CD4-positive, CD25-positive, alpha-beta regulatory T cell (primary cell): ENCODE data around the gene TFDP3. TPM values are rescaled to one million over a fixed set of nuclear protein-coding genes. Genes with fewer than 3 reads are reported as not detected.

Experiments used
- ATAC-seq, 2 donors: fragments of 150-1000 bp; cut with Tn5 transposase; one replicate each; pipeline ENCODE4 v1.10.0; 2021; ENCODE audit warnings: low read depth in 2 of 2, moderate number of reproducible peaks in 2 of 2, moderate library complexity in 1 of 2
- DNase-seq, 3 donors: peaks; one replicate each; pipeline versions ENCODE4 v3.0.0 to v3.0.0-alpha.2; 2012 to 2022; ENCODE audit warnings: mixed read lengths in 1 of 3
- H3K27ac ChIP-seq: one replicate; pipeline ENCODE4 v1.7.0; 2013; ENCODE audit warnings: mild to moderate bottlenecking, low read length; ENCODE audit not compliant: insufficient read depth, poor library complexity, severe bottlenecking
- H3K27me3 ChIP-seq: one replicate; pipeline ENCODE4 v1.7.0; 2013; ENCODE audit warnings: low read length; ENCODE audit not compliant: control insufficient read depth, insufficient read depth
- H3K36me3 ChIP-seq: one replicate; pipeline ENCODE4 v1.7.0; 2013; ENCODE audit warnings: mild to moderate bottlenecking, low read length, moderate library complexity; ENCODE audit not compliant: control insufficient read depth, insufficient read depth
- H3K4me1 ChIP-seq: 2 replicates; pipeline ENCODE4 v1.7.0; 2013; ENCODE audit warnings: mild to moderate bottlenecking, low read length; ENCODE audit not compliant: insufficient read depth, control insufficient read depth, poor library complexity, severe bottlenecking
- H3K4me3 ChIP-seq: one replicate; pipeline ENCODE4 v1.7.0; 2013; ENCODE audit warnings: low read depth, mild to moderate bottlenecking, low read length, moderate library complexity
- H3K9me3 ChIP-seq, 2 experiments: 1 replicate in 1 of 2; 2 replicates in 1 of 2; pipeline ENCODE4 v1.7.0; 2013; ENCODE audit warnings: low read length in 2 of 2, mild to moderate bottlenecking in 1 of 2, moderate library complexity in 1 of 2; ENCODE audit not compliant: control insufficient read depth in 2 of 2
- H3K27ac Mint-ChIP-seq, 3 donors: one replicate each; pipeline ENCODE4 v1.8.0; 2020 to 2022; ENCODE audit warnings: mild to moderate bottlenecking in 3 of 3, mixed read lengths in 3 of 3, moderate library complexity in 2 of 3
- H3K27me3 Mint-ChIP-seq: one replicate; pipeline ENCODE4 v1.8.0; 2022; ENCODE audit warnings: mild to moderate bottlenecking, mixed read lengths
- H3K36me3 Mint-ChIP-seq: one replicate; pipeline ENCODE4 v1.8.0; 2020; ENCODE audit warnings: mixed read lengths
- H3K4me1 Mint-ChIP-seq, 4 donors: one replicate each; pipeline ENCODE4 v1.8.0; 2020 to 2022; ENCODE audit warnings: mixed read lengths in 4 of 4, mild to moderate bottlenecking in 1 of 4
- H3K4me3 Mint-ChIP-seq, 4 donors: one replicate each; pipeline ENCODE4 v1.8.0; 2020 to 2022; ENCODE audit warnings: mild to moderate bottlenecking in 4 of 4, mixed read lengths in 4 of 4, moderate library complexity in 3 of 4
- H3K9me3 Mint-ChIP-seq, 7 donors: one replicate each; pipeline ENCODE4 v1.8.0; 2020 to 2022; ENCODE audit warnings: mixed read lengths in 7 of 7, mild to moderate bottlenecking in 3 of 7, moderate library complexity in 2 of 7
- polyA plus RNA-seq, 4 donors: library from polyadenylated mRNA; unstranded; fragments of 300-500 nt; fragmentation: Illumina TruSeq; gene quantifications; one replicate each; pipeline ENCODE4 v1.2.3, GENCODE V29; 2021
- total RNA-seq: library from RNA; stranded (reverse); gene quantifications from one replicate; pipeline ENCODE4 v1.2.3, GENCODE V29; 2022

Gene TFDP3
- total and polyA plus RNA-seq, 5 donors from 2014 or later: not detected

GRCh38 chrX:133185119-133185518, 33.0 kb downstream of the TFDP3 start:
- Histone ChIP-seq H3K27ac (no peak overlapping the region), H3K27me3 (no peaks in the 10 kb centered on the region), H3K4me1 (no peaks in the 10 kb centered on the region), H3K9me3 (no peaks in the 10 kb centered on the region), H3K36me3 (no peaks in the 10 kb centered on the region), H3K4me3 (no peak overlapping the region)
- Mint-ChIP-seq H3K36me3 (no peaks in the 10 kb centered on the region), H3K9me3 (no peaks in the 10 kb centered on the region), H3K4me3 (no peak overlapping the region), H3K4me1 (no peaks in the 10 kb centered on the region), H3K27ac (no peak overlapping the region), H3K27me3 (no peaks in the 10 kb centered on the region)
- DNase-seq: no peak
- no peak for ATAC-seq

- Histone ChIP-seq H3K4me3 (no peak overlapping the region), H3K36me3 (no peaks in the 10 kb centered on the region), H3K27me3 (no peaks in the 10 kb centered on the region), H3K9me3 (no peaks in the 10 kb centered on the region), H3K27ac (no peak overlapping the region), H3K4me1 (no peaks in the 10 kb centered on the region)
- H3K9me3 Mint-ChIP-seq: no peaks in the 10 kb centered on the region
- H3K36me3 Mint-ChIP-seq: no peaks in the 10 kb centered on the region
- DNase-seq (no peak), ATAC-seq (no peak)
- no peak overlapping the region for H3K4me3 Mint-ChIP-seq
- no peaks in the 10 kb centered on the region for H3K27me3 Mint-ChIP-seq
- H3K4me1 Mint-ChIP-seq: no peaks in the 10 kb centered on the region
- H3K27ac Mint-ChIP-seq: no peak overlapping the region
These were observed 34.3 kb downstream of the TFDP3 start for GRCh38 chrX:133183806-133184205.

GRCh38 chrX:133179500-133179899, 38.7 kb downstream of the TFDP3 start:
- no peaks in the 10 kb centered on the region for H3K27me3 Mint-ChIP-seq
- H3K4me1 Mint-ChIP-seq: no peaks in the 10 kb centered on the region
- Histone ChIP-seq H3K27me3 (no peaks in the 10 kb centered on the region), H3K4me3 (no peak overlapping the region), H3K4me1 (no peaks in the 10 kb centered on the region), H3K9me3 (no peaks in the 10 kb centered on the region), H3K36me3 (no peaks in the 10 kb centered on the region), H3K27ac (no peak overlapping the region)
- H3K27ac Mint-ChIP-seq: no peak overlapping the region
- no peak for ATAC-seq
- no peak overlapping the region for H3K4me3 Mint-ChIP-seq
- no peak for DNase-seq
- H3K9me3 Mint-ChIP-seq: no peaks in the 10 kb centered on the region
- no peaks in the 10 kb centered on the region for H3K36me3 Mint-ChIP-seq

- no peaks in the 10 kb centered on the region for H3K36me3 ChIP-seq
- H3K9me3 Mint-ChIP-seq: no peaks in the 10 kb centered on the region
- no peaks in the 10 kb centered on the region for H3K4me1 ChIP-seq
- H3K27ac ChIP-seq: no peak overlapping the region
- no peaks in the 10 kb centered on the region for H3K9me3 ChIP-seq
- ATAC-seq (no peak), DNase-seq (no peak)
- no peaks in the 10 kb centered on the region for H3K27me3 ChIP-seq
- H3K4me3 ChIP-seq: no peak overlapping the region
- H3K4me3 Mint-ChIP-seq: no peak overlapping the region
- no peak overlapping the region for H3K27ac Mint-ChIP-seq
- H3K27me3 Mint-ChIP-seq: no peaks in the 10 kb centered on the region
- H3K4me1 Mint-ChIP-seq: no peaks in the 10 kb centered on the region
- H3K36me3 Mint-ChIP-seq: no peaks in the 10 kb centered on the region
These were observed 41.0 kb downstream of the TFDP3 start for GRCh38 chrX:133177202-133177601.

GRCh38 chrX:133175605-133176004, 42.5 kb downstream of the TFDP3 start:
- ATAC-seq (no peak), DNase-seq (no peak)
- no peaks in the 10 kb centered on the region for H3K27me3 ChIP-seq
- no peaks in the 10 kb centered on the region for H3K9me3 Mint-ChIP-seq
- H3K36me3 ChIP-seq: no peaks in the 10 kb centered on the region
- H3K4me1 ChIP-seq: no peaks in the 10 kb centered on the region
- H3K27ac Mint-ChIP-seq: no peak overlapping the region
- H3K4me3 ChIP-seq: no peak overlapping the region
- H3K27ac ChIP-seq: no peak overlapping the region
- H3K4me1 Mint-ChIP-seq: no peaks in the 10 kb centered on the region
- no peak overlapping the region for H3K4me3 Mint-ChIP-seq
- no peaks in the 10 kb centered on the region for H3K27me3 Mint-ChIP-seq
- no peaks in the 10 kb centered on the region for H3K36me3 Mint-ChIP-seq
- H3K9me3 ChIP-seq: no peaks in the 10 kb centered on the region

GRCh38 chrX:133175162-133175561, 43.0 kb downstream of the TFDP3 start:
- ATAC-seq: no peak
- Mint-ChIP-seq H3K4me3 (no peak overlapping the region), H3K27me3 (no peaks in the 10 kb centered on the region), H3K4me1 (no peaks in the 10 kb centered on the region), H3K27ac (no peak overlapping the region), H3K9me3 (no peaks in the 10 kb centered on the region), H3K36me3 (no peaks in the 10 kb centered on the region)
- Histone ChIP-seq H3K27ac (no peak overlapping the region), H3K9me3 (no peaks in the 10 kb centered on the region), H3K27me3 (no peaks in the 10 kb centered on the region), H3K36me3 (no peaks in the 10 kb centered on the region), H3K4me3 (no peak overlapping the region), H3K4me1 (no peaks in the 10 kb centered on the region)
- DNase-seq: no peak

GRCh38 chrX:133171962-133172708, 46.0 kb downstream of the TFDP3 start:
- H3K4me3 ChIP-seq: no peak overlapping the region
- no peak overlapping the region for H3K27ac Mint-ChIP-seq
- H3K4me1 Mint-ChIP-seq: no peaks in the 10 kb centered on the region
- peaks cover 0 to 4% (median 0%) of the 10 kb centered on the region in 7 donors for H3K9me3 Mint-ChIP-seq
- H3K4me3 Mint-ChIP-seq: no peak overlapping the region
- no peaks in the 10 kb centered on the region for H3K27me3 ChIP-seq
- no peaks in the 10 kb centered on the region for H3K27me3 Mint-ChIP-seq
- H3K36me3 Mint-ChIP-seq: no peaks in the 10 kb centered on the region
- H3K9me3 ChIP-seq: no peaks in the 10 kb centered on the region
- no peak overlapping the region for H3K27ac ChIP-seq
- no peaks in the 10 kb centered on the region for H3K36me3 ChIP-seq
- H3K4me1 ChIP-seq: no peaks in the 10 kb centered on the region
- DNase-seq (peak in 1 of 3 donors; percentile 7), ATAC-seq (no peak)
